Endothelial cell of umbilical vein (primary cell): ENCODE results near the gene C3orf33.

Source experiments
- EZH2 ChIP-seq: IDR thresholded peaks from 2 replicates; pipeline ENCODE4 v1.6.1; 2012; ENCODE audit warnings: borderline replicate concordance, low read depth, mild to moderate bottlenecking, moderate library complexity, low read length, inconsistent platforms; ENCODE audit not compliant: severe bottlenecking
- FOS ChIP-seq: IDR thresholded peaks from 2 replicates; pipeline ENCODE4 v1.6.1; 2011; ENCODE audit warnings: mild to moderate bottlenecking, low read length, moderate library complexity, borderline replicate concordance; ENCODE audit not compliant: insufficient read depth
- JUN ChIP-seq: IDR thresholded peaks from 2 replicates; pipeline ENCODE4 v1.6.1; 2011; ENCODE audit warnings: borderline replicate concordance, low read depth; ENCODE audit not compliant: insufficient read length, insufficient read depth
- POLR2A ChIP-seq: IDR thresholded peaks from 2 replicates; pipeline ENCODE4 v1.6.1; 2012; ENCODE audit warnings: low read depth, mild to moderate bottlenecking, control low read depth, low read length
- POLR2AphosphoS5 ChIP-seq: IDR thresholded peaks from 2 replicates; pipeline ENCODE4 v1.6.1; 2012; ENCODE audit warnings: low read depth, mild to moderate bottlenecking, control low read depth, low read length, moderate library complexity; ENCODE audit not compliant: insufficient read depth
- TF ChIP-seq, protein P1 (sequence below), 2 donors: IDR thresholded peaks; 1 replicate in 1 of 2; 2 replicates in 1 of 2; pipeline ENCODE4 v1.5.1; 2011; ENCODE audit warnings: low read length in 2 of 2, mild to moderate bottlenecking in 2 of 2, moderate library complexity in 2 of 2, control low read depth in 1 of 2, inconsistent platforms in 1 of 2, low read depth in 1 of 2; ENCODE audit not compliant: insufficient read depth in 1 of 2; ENCODE audit errors: extremely low read depth in 1 of 2

- TF ChIP-seq POLR2A (no peak), POLR2AphosphoS5 (no peak), FOS (no peak), EZH2 (no peak), JUN (no peak)
- TF ChIP-seq, protein P1, sequence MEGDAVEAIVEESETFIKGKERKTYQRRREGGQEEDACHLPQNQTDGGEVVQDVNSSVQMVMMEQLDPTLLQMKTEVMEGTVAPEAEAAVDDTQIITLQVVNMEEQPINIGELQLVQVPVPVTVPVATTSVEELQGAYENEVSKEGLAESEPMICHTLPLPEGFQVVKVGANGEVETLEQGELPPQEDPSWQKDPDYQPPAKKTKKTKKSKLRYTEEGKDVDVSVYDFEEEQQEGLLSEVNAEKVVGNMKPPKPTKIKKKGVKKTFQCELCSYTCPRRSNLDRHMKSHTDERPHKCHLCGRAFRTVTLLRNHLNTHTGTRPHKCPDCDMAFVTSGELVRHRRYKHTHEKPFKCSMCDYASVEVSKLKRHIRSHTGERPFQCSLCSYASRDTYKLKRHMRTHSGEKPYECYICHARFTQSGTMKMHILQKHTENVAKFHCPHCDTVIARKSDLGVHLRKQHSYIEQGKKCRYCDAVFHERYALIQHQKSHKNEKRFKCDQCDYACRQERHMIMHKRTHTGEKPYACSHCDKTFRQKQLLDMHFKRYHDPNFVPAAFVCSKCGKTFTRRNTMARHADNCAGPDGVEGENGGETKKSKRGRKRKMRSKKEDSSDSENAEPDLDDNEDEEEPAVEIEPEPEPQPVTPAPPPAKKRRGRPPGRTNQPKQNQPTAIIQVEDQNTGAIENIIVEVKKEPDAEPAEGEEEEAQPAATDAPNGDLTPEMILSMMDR (IDR thresholded peaks at IDR 0.05; ENCODE audit: extremely low read depth in 1 of 2, insufficient read depth in 1 of 2, low read depth in 1 of 2, low read length in 2 of 2), result no peak
Observed at GRCh38 chr3:155757577-155757976, 48.5 kb downstream of the C3orf33 start.
